PC-9 (cell line): ENCODE measurements around the gene PSKH1. TPM values are rescaled to one million over a fixed set of nuclear protein-coding genes. Genes with fewer than 3 reads are reported as not detected.

ENCODE experiments used
- BruUV-seq: library from RNA; stranded (reverse); fragments of 400-500 nt; replicated peaks from 2 replicates; lab custom pipeline; 2021; lab: Mats Ljungman, UMichigan
- CTCF ChIA-PET: fragments of 300-600 bp; sonication (Branson Sonifier 250); formaldehyde crosslinking; loops from one replicate; lab custom pipeline; 2022; ENCODE audit warnings: antibody characterized with exemption; lab: Charles Lee
- POLR2A ChIA-PET: fragments of 300-600 bp; sonication (Branson Sonifier 250); formaldehyde crosslinking; loops from one replicate; lab custom pipeline; 2022; ENCODE audit warnings: antibody characterized with exemption; ENCODE audit not compliant: unreplicated experiment; lab: Charles Lee
- DNase-seq, 2 experiments: peaks; one replicate each; pipeline versions ENCODE4 v3.0.0 to v3.0.0-alpha.2; 2015 to 2022; ENCODE audit warnings: mixed read lengths in 1 of 2
- H2AFZ ChIP-seq: fragments of 200-600 bp; sonication (generic); 2 replicates; pipeline ENCODE4 v1.8.1; 2017; ENCODE audit warnings: antibody characterized with exemption
- H3F3A ChIP-seq: fragments of 200-600 bp; sonication (generic); 2 replicates; pipeline ENCODE4 v1.8.1; 2017; ENCODE audit warnings: antibody characterized with exemption, mild to moderate bottlenecking, low read depth; ENCODE audit not compliant: insufficient read depth
- H3K27ac ChIP-seq: fragments of 200-600 bp; sonication (generic); 2 replicates; pipeline ENCODE4 v1.6.1; 2016; ENCODE audit warnings: mixed run types
- H3K27me3 ChIP-seq: fragments of 200-600 bp; sonication (generic); 2 replicates; pipeline ENCODE4 v1.6.1; 2016; ENCODE audit warnings: low read depth, mixed run types; ENCODE audit not compliant: insufficient read depth
- H3K36me3 ChIP-seq: fragments of 200-600 bp; sonication (generic); 2 replicates; pipeline ENCODE4 v1.6.1; 2016; ENCODE audit warnings: low read depth, mixed run types
- H3K4me1 ChIP-seq: fragments of 200-600 bp; sonication (generic); replicated peaks from 2 replicates; pipeline ENCODE4 v1.6.1; 2016; ENCODE audit warnings: mixed run types; ENCODE audit not compliant: insufficient read depth
- H3K4me2 ChIP-seq: fragments of 200-600 bp; sonication (generic); 2 replicates; pipeline ENCODE4 v1.6.1; 2017; ENCODE audit warnings: mixed run types
- H3K4me3 ChIP-seq: fragments of 200-600 bp; sonication (generic); 2 replicates; pipeline ENCODE4 v1.6.1; 2016; ENCODE audit warnings: mixed run types
- H3K79me2 ChIP-seq: fragments of 200-600 bp; sonication (generic); 2 replicates; pipeline ENCODE4 v1.6.1; 2017; ENCODE audit warnings: low read depth, mixed run types
- H3K9me2 ChIP-seq: fragments of 200-600 bp; sonication (generic); 2 replicates; pipeline ENCODE4 v1.8.1; 2017; ENCODE audit warnings: mild to moderate bottlenecking; ENCODE audit not compliant: insufficient read depth
- H3K9me3 ChIP-seq: fragments of 200-600 bp; sonication (generic); 2 replicates; pipeline ENCODE4 v1.8.1; 2016; ENCODE audit warnings: low read depth; ENCODE audit not compliant: insufficient read depth
- H4K20me1 ChIP-seq: fragments of 200-600 bp; sonication (generic); 2 replicates; pipeline ENCODE4 v1.8.1; 2017; ENCODE audit not compliant: insufficient read depth
- CTCF ChIP-seq: fragments of 200-600 bp; sonication (generic); conservative IDR thresholded peaks from 2 replicates; pipeline ENCODE4 v1.6.1; 2017; ENCODE audit warnings: mixed run types, antibody characterized with exemption, mild to moderate bottlenecking, moderate library complexity
- EZH2 ChIP-seq: fragments of 200-600 bp; sonication (generic); IDR thresholded peaks from 2 replicates; pipeline ENCODE4 v1.8.0; 2017; ENCODE audit warnings: antibody characterized with exemption, low read depth
- intact Hi-C: fragments of 100-400 bp; cut with micrococcal nuclease; formaldehyde crosslinking; loops from one replicate; pipeline ENCODE4 v1.10.0; 2022; ENCODE audit not compliant: unreplicated experiment
- total RNA-seq: library from RNA; stranded (reverse); gene quantifications from 2 replicates; pipeline ENCODE4 v1.2.3, GENCODE V29; 2021

The PSKH1 gene
- total RNA-seq, 1 experiment from 2014 or later: 25.8 TPM

- no peak overlapping the region for H2AFZ ChIP-seq
- no peak overlapping the region for H3K4me2 ChIP-seq
- DNase-seq: no peak
- no peak for TF ChIP-seq CTCF
- TF ChIP-seq EZH2: no peak
- no peaks in the 10 kb centered on the region for H3K79me2 ChIP-seq
- intact Hi-C loops: no loop called here
- no peak overlapping the region for H3K4me3 ChIP-seq
- H3K4me1 ChIP-seq: no peaks in the 10 kb centered on the region
- H3K36me3 ChIP-seq: peaks cover 4% of the 10 kb centered on the region; the same call in 1 of the 2 replicates
- no peaks in the 10 kb centered on the region for H4K20me1 ChIP-seq
- no peak overlapping the region for H3K27ac ChIP-seq
- H3K9me3 ChIP-seq: no peaks in the 10 kb centered on the region
- no TSS peak for BruUV-seq
- POLR2A ChIA-PET: no interaction called here
- no peaks in the 10 kb centered on the region for H3K27me3 ChIP-seq
- H3F3A ChIP-seq: peaks cover 5% of the 10 kb centered on the region; the same call in 1 of the 2 replicates
- no peaks in the 10 kb centered on the region for H3K9me2 ChIP-seq
- CTCF ChIA-PET: no interaction called here
Measured at GRCh38 chr16:67886387-67886786, 6.7 kb upstream of the PSKH1 start.

DNA sequence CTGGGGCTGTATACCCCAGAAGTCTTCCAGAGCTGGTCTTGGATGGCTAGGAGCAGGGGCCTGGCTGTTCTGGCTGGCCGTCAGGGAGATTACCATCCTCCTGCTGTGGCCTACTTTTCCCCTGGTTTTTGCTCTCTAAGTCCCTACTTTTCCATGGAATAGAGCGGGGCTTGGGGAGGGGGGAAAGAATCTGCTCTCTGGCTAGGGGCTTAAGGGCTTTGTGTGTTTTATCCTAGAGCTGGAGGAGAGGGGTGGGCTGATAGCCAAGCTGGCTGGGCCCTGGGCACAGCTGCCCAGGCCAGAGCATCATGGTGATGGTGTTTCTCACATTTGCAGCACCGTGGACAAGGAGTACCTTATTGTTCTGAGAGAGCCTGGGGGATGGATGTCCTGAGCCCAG, 4.7 kb upstream of the PSKH1 start:
- ChIA-PET POLR2A (interaction anchor here (0.7 to 0.9 kb wide), 2 partner anchors 82 to 332 kb away, joined by 10 read pairs; partner anchors contain the start of genes RANBP10 and TSNAXIP1), CTCF (no interaction called here)
- intact Hi-C loops: no loop called here
- Histone ChIP-seq H3K27me3 (no peaks in the 10 kb centered on the region), H3K4me1 (peaks cover 5% of the 10 kb centered on the region; the same call in 1 of the 2 replicates), H2AFZ (no peak overlapping the region), H3K27ac (no peak overlapping the region), H3K79me2 (peaks cover 2% of the 10 kb centered on the region), H3K4me3 (no peak overlapping the region), H3K36me3 (no peaks in the 10 kb centered on the region), H3K4me2 (no peak overlapping the region), H3F3A (peaks cover 10% of the 10 kb centered on the region; the same call in 1 of the 2 replicates), H3K9me3 (no peaks in the 10 kb centered on the region), H4K20me1 (no peaks in the 10 kb centered on the region), H3K9me2 (no peaks in the 10 kb centered on the region)
- BruUV-seq: no TSS peak
- TF ChIP-seq CTCF (no peak), EZH2 (no peak)
- no peak for DNase-seq

DNA sequence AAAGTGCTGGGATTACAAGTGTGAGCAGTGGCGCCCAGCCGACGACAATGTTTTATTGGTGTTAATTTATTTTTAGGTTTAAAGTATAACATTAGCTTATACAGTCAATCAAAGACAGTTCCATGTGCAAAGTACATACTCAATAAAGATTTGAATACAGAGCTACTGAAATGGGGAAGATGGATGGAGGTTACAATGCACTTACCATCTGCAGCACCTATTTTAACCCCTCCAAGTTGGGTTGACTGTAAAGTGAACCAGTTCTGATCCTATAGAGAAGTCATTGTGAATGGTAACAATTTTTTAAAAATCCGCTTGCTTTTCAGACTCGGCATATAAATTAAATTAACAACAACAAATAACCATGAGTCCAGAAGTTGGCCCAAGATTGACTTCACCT, 679 bp upstream of the PSKH1 start:
- H3K27ac ChIP-seq: 0 out of 2 replicates have a peak overlapping the region, but pooled peaks have one; percentile 7
- no TSS peak for BruUV-seq
- H3K36me3 ChIP-seq: no peaks in the 10 kb centered on the region
- H2AFZ ChIP-seq: peak overlapping the region; percentile 85
- peaks cover 20% of the 10 kb centered on the region; the same call in 1 of the 2 replicates for H3F3A ChIP-seq
- no peak for TF ChIP-seq EZH2
- no peak for TF ChIP-seq CTCF
- H4K20me1 ChIP-seq: peaks cover 7% of the 10 kb centered on the region; the same call in 1 of the 2 replicates
- no peaks in the 10 kb centered on the region for H3K9me2 ChIP-seq
- peak overlapping the region; percentile 88 for H3K4me2 ChIP-seq
- no peaks in the 10 kb centered on the region for H3K9me3 ChIP-seq
- peak overlapping the region; percentile 98; the same call in 1 of the 2 replicates for H3K4me3 ChIP-seq
- DNase-seq: no peak
- H3K79me2 ChIP-seq: peaks cover 42% of the 10 kb centered on the region
- intact Hi-C loops: loop anchor here (5.0 kb wide), 1 partner anchor 35 kb away; no protein-coding TSS in a partner anchor
- H3K27me3 ChIP-seq: no peaks in the 10 kb centered on the region
- ChIA-PET CTCF (interaction anchor here (0.6 kb wide), 1 partner anchor 260 kb away, joined by 3 read pairs; no protein-coding TSS in a partner anchor), POLR2A (no interaction called here)
- peaks cover 14% of the 10 kb centered on the region for H3K4me1 ChIP-seq
